Measurements from ENCODE around the gene ZNF800. TPM values are rescaled to one million over a fixed set of nuclear protein-coding genes. Genes with fewer than 3 reads are reported as not detected.

Gene ZNF800
- total RNA-seq, 4 donors from 2014 or later, result 31.7 to 60.7 (median 41.5) TPM

GRCh38 chr7:127377425-127377824 is 15.1 kb downstream of the ZNF800 start:
- intact Hi-C loops (cut with DNase I; ENCODE audit: low total_unique reads), result no loop called here
- no peaks in the 10 kb centered on the region for H3K27me3 ChIP-seq
- H3K4me3 ChIP-seq, result no peak overlapping the region
- H3K27ac ChIP-seq, result no peak overlapping the region
- TF ChIP-seq EP300 (IDR thresholded peaks at IDR 0.05; ENCODE audit: low read depth) (no peak), POLR2AphosphoS5 (IDR thresholded peaks at IDR 0.05) (no peak), POLR2A (IDR thresholded peaks at IDR 0.05) (no peak)
- TF ChIP-seq, protein P1, sequence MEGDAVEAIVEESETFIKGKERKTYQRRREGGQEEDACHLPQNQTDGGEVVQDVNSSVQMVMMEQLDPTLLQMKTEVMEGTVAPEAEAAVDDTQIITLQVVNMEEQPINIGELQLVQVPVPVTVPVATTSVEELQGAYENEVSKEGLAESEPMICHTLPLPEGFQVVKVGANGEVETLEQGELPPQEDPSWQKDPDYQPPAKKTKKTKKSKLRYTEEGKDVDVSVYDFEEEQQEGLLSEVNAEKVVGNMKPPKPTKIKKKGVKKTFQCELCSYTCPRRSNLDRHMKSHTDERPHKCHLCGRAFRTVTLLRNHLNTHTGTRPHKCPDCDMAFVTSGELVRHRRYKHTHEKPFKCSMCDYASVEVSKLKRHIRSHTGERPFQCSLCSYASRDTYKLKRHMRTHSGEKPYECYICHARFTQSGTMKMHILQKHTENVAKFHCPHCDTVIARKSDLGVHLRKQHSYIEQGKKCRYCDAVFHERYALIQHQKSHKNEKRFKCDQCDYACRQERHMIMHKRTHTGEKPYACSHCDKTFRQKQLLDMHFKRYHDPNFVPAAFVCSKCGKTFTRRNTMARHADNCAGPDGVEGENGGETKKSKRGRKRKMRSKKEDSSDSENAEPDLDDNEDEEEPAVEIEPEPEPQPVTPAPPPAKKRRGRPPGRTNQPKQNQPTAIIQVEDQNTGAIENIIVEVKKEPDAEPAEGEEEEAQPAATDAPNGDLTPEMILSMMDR (IDR thresholded peaks at IDR 0.05), result no peak
- H3K4me1 ChIP-seq, result peaks cover 0 to 13% (median 4%) of the 10 kb centered on the region in 4 donors
- no peak for DNase-seq
- in situ Hi-C loops (cut with MboI; ENCODE audit: low pct_ligation_motif_present in 1 of 4, low pct_unique_long_range_greater_than_20kb in 1 of 4, low sequenced_read_pairs in 3 of 4), result no loop called here
- WGBS, 2 donors (ENCODE audit: low coverage in 1 of 2), result 13 to 24% methylated on average over 1 of the region's 1 CpG
- no peaks in the 10 kb centered on the region for H3K9me3 ChIP-seq
- H3K36me3 ChIP-seq, result peaks cover 0 to 30% (median 14%) of the 10 kb centered on the region in 4 donors

DNA sequence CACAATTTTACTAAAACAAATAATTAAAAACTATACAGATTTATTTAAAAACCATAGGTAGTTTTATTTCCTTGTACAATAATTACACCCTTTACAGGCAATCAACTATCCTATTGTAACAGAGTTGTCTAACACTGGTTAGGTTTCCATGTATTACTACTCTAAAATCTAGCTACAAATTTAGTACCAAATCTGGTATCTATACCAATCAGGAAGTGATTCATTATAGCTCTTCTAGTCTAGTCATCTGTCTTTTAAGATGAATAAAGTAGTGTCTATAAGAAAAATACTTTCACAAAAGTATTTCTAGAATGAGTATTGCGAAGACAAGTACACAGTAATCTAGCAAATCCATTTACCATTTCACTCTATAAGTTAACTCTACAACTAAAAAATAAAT is 16.9 kb downstream of the ZNF800 start:
- H3K27me3 ChIP-seq, result no peaks in the 10 kb centered on the region
- intact Hi-C loops (cut with DNase I; ENCODE audit: low total_unique reads) (no loop called here), in situ Hi-C loops (cut with MboI; ENCODE audit: low pct_ligation_motif_present in 1 of 4, low pct_unique_long_range_greater_than_20kb in 1 of 4, low sequenced_read_pairs in 3 of 4) (no loop called here)
- H3K27ac ChIP-seq, result no peak overlapping the region
- H3K9me3 ChIP-seq, result no peaks in the 10 kb centered on the region
- 83 to 94% methylated on average over 1 of the region's 1 CpG for WGBS, 2 donors (ENCODE audit: low coverage in 1 of 2)
- H3K36me3 ChIP-seq, result peaks cover 0 to 35% (median 16%) of the 10 kb centered on the region in 4 donors
- H3K4me3 ChIP-seq, result no peak overlapping the region
- no peak for DNase-seq
- peaks cover 0 to 12% (median 3%) of the 10 kb centered on the region in 4 donors for H3K4me1 ChIP-seq
- TF ChIP-seq POLR2A (IDR thresholded peaks at IDR 0.05) (no peak), EP300 (IDR thresholded peaks at IDR 0.05; ENCODE audit: low read depth) (no peak), POLR2AphosphoS5 (IDR thresholded peaks at IDR 0.05) (no peak)
- TF ChIP-seq, protein P1 (IDR thresholded peaks at IDR 0.05), result no peak

- H3K36me3 ChIP-seq, result peaks cover 0 to 29% (median 6%) of the 10 kb centered on the region in 4 donors
- WGBS, 2 donors (ENCODE audit: low coverage in 1 of 2), result 90 to 94% methylated on average over 2 of the region's 2 CpGs
- no peak overlapping the region for H3K27ac ChIP-seq
- intact Hi-C loops (cut with DNase I; ENCODE audit: low total_unique reads) (no loop called here), in situ Hi-C loops (cut with MboI; ENCODE audit: low pct_ligation_motif_present in 1 of 4, low pct_unique_long_range_greater_than_20kb in 1 of 4, low sequenced_read_pairs in 3 of 4) (no loop called here)
- no peak for TF ChIP-seq POLR2AphosphoS5 (IDR thresholded peaks at IDR 0.05)
- TF ChIP-seq POLR2A (IDR thresholded peaks at IDR 0.05), result no peak
- TF ChIP-seq EP300 (IDR thresholded peaks at IDR 0.05; ENCODE audit: low read depth), result no peak
- TF ChIP-seq, protein P1 (IDR thresholded peaks at IDR 0.05), result no peak
- H3K9me3 ChIP-seq, result no peaks in the 10 kb centered on the region
- peaks cover 0 to 3% (median 0%) of the 10 kb centered on the region in 4 donors for H3K4me1 ChIP-seq
- H3K4me3 ChIP-seq, result no peak overlapping the region
- no peak for DNase-seq
- H3K27me3 ChIP-seq, result no peaks in the 10 kb centered on the region
Measured at GRCh38 chr7:127367679-127368078, 24.8 kb downstream of the ZNF800 start.

DNA sequence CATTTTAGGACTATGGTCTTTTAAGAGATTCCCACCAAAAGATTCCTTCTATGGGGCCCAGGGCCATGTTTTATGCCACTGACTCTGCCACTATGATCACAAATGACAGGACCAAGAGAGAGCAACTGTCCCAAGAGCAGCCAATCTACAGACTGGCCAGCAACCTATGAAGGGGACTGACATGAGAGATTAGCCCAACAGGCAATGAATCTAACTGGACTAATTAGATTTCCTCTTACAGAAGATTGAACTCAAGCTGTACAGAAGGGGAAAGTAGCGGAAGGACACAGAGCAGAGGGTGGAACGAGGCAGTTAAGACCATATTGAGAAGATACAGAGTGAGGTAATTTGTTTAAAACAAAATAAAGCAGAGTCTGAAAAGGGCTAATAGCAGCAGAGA is 25.8 kb downstream of the ZNF800 start:
- DNase-seq, result no peak
- peaks cover 0 to 27% (median 5%) of the 10 kb centered on the region in 4 donors for H3K36me3 ChIP-seq
- H3K4me3 ChIP-seq, result no peak overlapping the region
- intact Hi-C loops (cut with DNase I; ENCODE audit: low total_unique reads), result no loop called here
- WGBS, 2 donors (ENCODE audit: low coverage in 1 of 2), result 92 to 95% methylated on average over 2 of the region's 2 CpGs
- H3K4me1 ChIP-seq, result peaks cover 0 to 3% (median 0%) of the 10 kb centered on the region in 4 donors
- H3K9me3 ChIP-seq, result no peaks in the 10 kb centered on the region
- no peaks in the 10 kb centered on the region for H3K27me3 ChIP-seq
- in situ Hi-C loops (cut with MboI; ENCODE audit: low pct_ligation_motif_present in 1 of 4, low pct_unique_long_range_greater_than_20kb in 1 of 4, low sequenced_read_pairs in 3 of 4), result no loop called here
- TF ChIP-seq POLR2A (IDR thresholded peaks at IDR 0.05) (no peak), POLR2AphosphoS5 (IDR thresholded peaks at IDR 0.05) (no peak), EP300 (IDR thresholded peaks at IDR 0.05; ENCODE audit: low read depth) (no peak)
- TF ChIP-seq, protein P1 (IDR thresholded peaks at IDR 0.05), result no peak
- H3K27ac ChIP-seq, result no peak overlapping the region

Data from transverse colon (tissue), 4 donors.